RWPE2 (cell line): ENCODE data around the gene MMP10.

ENCODE experiments used
- ATAC-seq: fragments of 200-7000 bp; cut with Tn5 transposase; 3 replicates; pipeline ENCODE4 v1.9.1; 2021; ENCODE audit warnings: low read depth
- DNase-seq: peaks from one replicate; pipeline ENCODE4 v3.0.0-alpha.2; 2020; ENCODE audit warnings: low spot score
- H3K27ac ChIP-seq: fragments of 450-650 bp; 2 replicates; pipeline ENCODE4 v1.5.1; 2017; ENCODE audit warnings: mild to moderate bottlenecking; ENCODE audit not compliant: poor library complexity, severe bottlenecking
- H3K27me3 ChIP-seq: fragments of 250-450 bp; sonication (Bioruptor Pico); 2 replicates; pipeline ENCODE4 v1.5.1; 2021; ENCODE audit warnings: mild to moderate bottlenecking, moderate library complexity; ENCODE audit not compliant: insufficient read depth, poor library complexity, severe bottlenecking
- H3K36me3 ChIP-seq: fragments of 250-450 bp; sonication (Bioruptor Pico); 2 replicates; pipeline ENCODE4 v1.5.1; 2020; ENCODE audit warnings: low read depth, mild to moderate bottlenecking, moderate library complexity
- H3K4me1 ChIP-seq: fragments of 250-450 bp; sonication (Bioruptor Pico); 2 replicates; pipeline ENCODE4 v1.5.1; 2021; ENCODE audit warnings: mild to moderate bottlenecking, moderate library complexity; ENCODE audit not compliant: insufficient read depth, poor library complexity, severe bottlenecking
- H3K4me3 ChIP-seq: fragments of 250-450 bp; sonication (Bioruptor Pico); 2 replicates; pipeline ENCODE4 v1.5.1; 2021; ENCODE audit warnings: mild to moderate bottlenecking, moderate library complexity; ENCODE audit not compliant: severe bottlenecking
- H3K9me3 ChIP-seq: fragments of 250-450 bp; sonication (Bioruptor Pico); 2 replicates; pipeline ENCODE4 v1.5.1; 2021; ENCODE audit warnings: mild to moderate bottlenecking, moderate library complexity; ENCODE audit not compliant: severe bottlenecking
- CTCF ChIP-seq: fragments of 450-650 bp; IDR thresholded peaks from one replicate; pipeline ENCODE4 v1.5.1; 2017; ENCODE audit warnings: mild to moderate bottlenecking, moderate library complexity; ENCODE audit not compliant: poor library complexity, severe bottlenecking

Gene MMP10

GRCh38 chr11:102773386-102773785 is 7.0 kb downstream of the MMP10 start:
- H3K27ac ChIP-seq, result no peak overlapping the region
- TF ChIP-seq CTCF, result no peak
- ATAC-seq (no peak), DNase-seq (no peak)
- H3K36me3 ChIP-seq, result no peaks in the 10 kb centered on the region
- H3K4me3 ChIP-seq, result no peak overlapping the region
- no peaks in the 10 kb centered on the region for H3K9me3 ChIP-seq
- no peaks in the 10 kb centered on the region for H3K27me3 ChIP-seq
- no peaks in the 10 kb centered on the region for H3K4me1 ChIP-seq

DNA sequence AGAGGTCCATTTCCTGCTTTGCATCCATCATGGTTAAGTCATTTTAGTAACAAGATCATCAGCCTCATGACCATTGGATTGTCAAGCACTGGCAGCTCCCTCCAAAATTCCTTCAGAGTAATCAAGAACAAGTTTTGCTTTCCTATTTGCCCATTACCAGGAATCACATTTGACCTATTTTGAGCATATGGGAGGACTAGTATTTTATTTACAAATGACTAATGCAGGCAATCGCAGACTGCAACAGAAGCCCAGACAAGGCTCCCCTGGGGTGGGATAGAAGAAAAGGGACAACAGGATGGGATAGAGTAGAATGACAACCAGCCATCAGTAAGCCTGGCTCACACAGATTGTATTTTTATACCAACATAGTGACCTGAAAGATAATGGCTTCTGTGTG is 9.1 kb downstream of the MMP10 start:
- Histone ChIP-seq H3K27me3 (no peaks in the 10 kb centered on the region), H3K4me3 (no peak overlapping the region), H3K4me1 (no peaks in the 10 kb centered on the region), H3K27ac (no peak overlapping the region), H3K9me3 (no peaks in the 10 kb centered on the region), H3K36me3 (no peaks in the 10 kb centered on the region)
- no peak for ATAC-seq
- TF ChIP-seq CTCF, result no peak
- no peak for DNase-seq

- no peaks in the 10 kb centered on the region for H3K27me3 ChIP-seq
- H3K4me1 ChIP-seq, result no peaks in the 10 kb centered on the region
- no peak for TF ChIP-seq CTCF
- H3K4me3 ChIP-seq, result no peak overlapping the region
- no peaks in the 10 kb centered on the region for H3K9me3 ChIP-seq
- no peaks in the 10 kb centered on the region for H3K36me3 ChIP-seq
- no peak overlapping the region for H3K27ac ChIP-seq
- no peak for DNase-seq
- 0 out of 3 replicates have a peak, but pooled peaks have one; percentile 19 for ATAC-seq
Observed at GRCh38 chr11:102770191-102770590, 10.2 kb downstream of the MMP10 start.

DNA sequence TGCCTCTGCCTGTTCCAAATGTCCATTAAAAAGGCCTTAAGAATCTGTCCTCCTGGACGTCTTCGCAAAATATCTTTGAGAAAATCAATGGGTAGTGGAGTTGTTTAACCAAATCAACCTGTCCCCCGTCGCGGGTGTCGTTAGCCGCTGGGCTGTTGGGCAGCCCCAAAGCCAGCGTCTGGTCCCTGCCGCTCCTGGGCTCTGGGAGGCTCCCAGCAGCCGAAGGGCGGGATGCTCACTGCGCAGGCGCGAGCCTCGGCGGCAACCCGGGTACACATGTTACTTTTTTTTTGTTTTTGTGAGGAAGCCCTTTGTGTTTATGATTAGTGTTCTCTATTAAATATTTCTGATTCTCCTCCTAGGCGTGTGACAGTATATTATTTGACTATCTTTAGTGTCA is 12.6 kb downstream of the MMP10 start:
- Histone ChIP-seq H3K4me1 (peaks cover 13% of the 10 kb centered on the region), H3K27ac (no peak overlapping the region), H3K27me3 (no peaks in the 10 kb centered on the region), H3K36me3 (no peaks in the 10 kb centered on the region), H3K4me3 (no peak overlapping the region), H3K9me3 (no peaks in the 10 kb centered on the region)
- TF ChIP-seq CTCF, result no peak
- DNase-seq (no peak), ATAC-seq (no peak)

DNA sequence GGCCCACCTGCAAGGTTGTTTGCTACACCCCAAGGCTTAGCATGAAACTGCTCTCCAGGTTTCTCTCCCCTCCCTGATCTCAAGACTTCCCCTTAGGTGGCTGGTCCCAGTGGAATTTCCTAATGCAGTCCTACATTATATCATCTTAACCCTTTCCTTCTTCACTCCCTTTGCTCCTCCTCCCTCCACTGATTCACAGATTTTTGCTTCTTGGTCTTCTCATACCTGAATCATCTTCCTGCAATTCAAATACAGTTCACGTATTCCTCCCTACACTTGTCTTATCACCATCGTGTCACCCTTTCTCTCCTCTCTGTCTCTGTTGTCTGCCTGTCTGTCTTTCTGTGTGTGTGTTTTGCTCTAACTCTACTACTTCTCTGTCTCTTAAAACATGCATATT is 17.0 kb downstream of the MMP10 start:
- no peak overlapping the region for H3K4me3 ChIP-seq
- H3K9me3 ChIP-seq, result no peaks in the 10 kb centered on the region
- peaks cover 44% of the 10 kb centered on the region for H3K4me1 ChIP-seq
- H3K27ac ChIP-seq, result peak overlapping the region; percentile 66
- H3K36me3 ChIP-seq, result no peaks in the 10 kb centered on the region
- TF ChIP-seq CTCF, result no peak
- no peak for DNase-seq
- ATAC-seq, result peak; percentile 56; the same call in 1 of the 3 replicates
- no peaks in the 10 kb centered on the region for H3K27me3 ChIP-seq
